Measurements from ENCODE around the gene XAGE5.
"Not testable (repeated sequence)": the region's sequence is repeated elsewhere in the genome, so short reads cannot be mapped to it uniquely, and the experiment has no call there.

The XAGE5 gene, protein sequence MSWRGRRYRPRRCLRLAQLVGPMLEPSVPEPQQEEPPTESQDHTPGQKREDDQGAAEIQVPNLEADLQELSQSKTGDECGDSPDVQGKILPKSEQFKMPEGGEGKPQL

DNA sequence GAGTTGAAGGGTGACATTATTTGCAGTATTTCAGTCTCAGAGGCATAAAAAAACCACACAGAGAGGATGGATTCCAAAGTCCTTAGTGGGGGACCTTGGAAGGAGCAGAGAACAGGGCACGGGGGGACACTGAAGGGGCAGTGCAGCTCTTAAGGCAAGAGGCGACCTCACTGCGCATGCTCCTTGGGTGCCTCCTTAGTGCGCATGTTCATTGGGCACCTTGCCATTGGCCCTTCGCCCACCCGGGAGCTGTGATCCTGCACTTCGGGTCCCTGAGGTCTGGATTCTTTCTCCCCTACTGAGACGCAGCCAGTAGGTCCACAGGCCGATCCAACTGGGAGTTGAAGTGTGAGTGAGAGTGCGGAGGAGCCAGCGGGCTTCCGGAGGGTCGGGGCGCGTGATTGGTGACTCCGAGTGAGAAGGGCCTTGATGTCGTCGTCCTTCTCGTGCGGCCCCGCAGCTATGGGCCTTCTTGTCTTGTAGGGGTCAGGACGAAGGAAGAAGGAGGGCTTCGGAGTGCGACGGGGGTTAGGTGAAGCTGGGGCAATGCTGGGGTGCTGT lies at the start of gene XAGE5:
Gene XAGE5, plus strand, starts transcription at position 223 of the 561 bp plus-strand sequence. CDS start 1,280 bp downstream, outside the sequence.
- no peak for DNase-seq (ENCODE audit: low spot score)

DNA sequence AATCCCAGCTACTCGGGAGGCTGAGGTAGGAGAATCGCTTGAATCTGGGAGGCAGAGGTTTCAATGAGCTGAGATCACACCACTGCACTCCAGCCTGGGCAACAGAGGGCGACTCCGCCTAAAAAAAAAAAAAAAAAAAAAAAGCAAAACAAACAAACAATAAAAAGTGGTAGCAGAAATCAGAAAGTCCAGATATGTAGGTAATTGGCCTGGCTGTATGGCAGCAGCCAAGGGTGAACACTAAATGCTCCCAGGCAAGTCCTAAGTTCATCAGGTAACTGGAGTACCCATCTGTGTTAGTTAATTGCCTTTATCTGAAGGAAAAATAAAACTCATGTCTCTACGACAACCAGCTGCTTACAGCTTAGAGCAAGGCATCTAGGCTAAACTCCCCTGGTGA lies 45.1 kb upstream of the XAGE5 start:
- DNase-seq (ENCODE audit: low spot score), result not testable (repeated sequence)

DNA sequence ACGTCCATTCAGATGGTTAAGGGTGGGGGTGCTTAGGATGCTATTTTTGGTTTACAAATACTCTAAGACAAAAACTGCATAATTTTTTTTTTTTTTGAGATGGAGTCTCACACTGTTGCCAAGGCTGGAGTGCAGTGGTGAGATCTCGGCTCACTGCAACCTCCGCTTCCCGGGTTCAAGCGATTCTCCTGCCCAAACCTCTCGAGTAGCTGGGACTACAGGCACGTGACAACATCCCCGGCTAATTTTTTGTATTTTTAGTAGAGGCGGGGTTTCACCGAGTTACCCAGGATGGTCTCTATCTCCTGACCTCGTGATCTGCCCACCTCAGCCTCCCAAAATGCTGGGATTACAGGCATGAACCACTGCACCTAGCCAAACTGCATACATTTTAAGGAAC lies 37.6 kb upstream of the XAGE5 start:
- DNase-seq (ENCODE audit: low spot score), result not testable (repeated sequence)

DNA sequence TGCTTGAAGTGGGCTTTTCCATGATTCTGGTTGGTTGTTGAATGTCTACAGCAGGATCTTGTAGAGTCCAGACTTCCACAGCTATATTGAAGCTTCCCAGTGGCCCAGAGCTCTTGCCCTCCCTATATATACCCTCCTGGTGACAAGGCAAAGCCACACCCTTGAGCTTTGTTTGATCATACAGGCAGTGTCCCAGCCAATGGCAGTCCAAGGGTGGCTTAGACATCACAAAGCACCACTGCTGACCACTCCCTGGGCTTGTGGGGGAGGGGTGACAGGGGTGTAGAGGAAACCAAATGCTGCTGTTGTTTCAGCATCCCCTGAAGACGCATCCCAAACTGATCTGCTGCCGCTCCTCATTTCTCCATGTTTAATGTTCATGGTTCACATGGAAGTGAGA lies 13.8 kb upstream of the XAGE5 start, which contains the start of gene SPANXN5:
Gene SPANXN5, minus strand, starts transcription at position 101 of the 400 bp plus-strand sequence. Its CDS starts 79 bp downstream, at position 22.
- not testable (repeated sequence) for DNase-seq (ENCODE audit: low spot score)

DNA sequence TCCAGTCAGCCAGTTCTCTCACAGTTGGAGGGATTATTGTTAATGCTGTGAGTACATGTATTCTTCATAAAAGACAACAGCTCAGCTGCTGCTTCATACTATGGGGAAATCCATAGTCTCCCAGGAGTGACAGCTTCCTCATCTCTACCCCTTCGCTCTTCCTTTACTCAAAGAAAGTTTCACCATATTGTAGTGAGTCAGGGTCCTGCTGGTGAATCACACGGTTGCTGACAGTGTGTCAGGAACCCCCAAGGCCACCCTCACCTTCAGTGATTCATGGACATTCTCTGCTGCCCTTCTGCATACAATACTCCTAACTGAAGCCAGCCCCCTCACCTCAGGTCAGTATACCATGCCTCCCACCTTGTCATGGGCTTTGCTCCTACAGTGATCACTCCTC lies 6.2 kb upstream of the XAGE5 start:
- DNase-seq (ENCODE audit: low spot score), result not testable (repeated sequence)

DNA sequence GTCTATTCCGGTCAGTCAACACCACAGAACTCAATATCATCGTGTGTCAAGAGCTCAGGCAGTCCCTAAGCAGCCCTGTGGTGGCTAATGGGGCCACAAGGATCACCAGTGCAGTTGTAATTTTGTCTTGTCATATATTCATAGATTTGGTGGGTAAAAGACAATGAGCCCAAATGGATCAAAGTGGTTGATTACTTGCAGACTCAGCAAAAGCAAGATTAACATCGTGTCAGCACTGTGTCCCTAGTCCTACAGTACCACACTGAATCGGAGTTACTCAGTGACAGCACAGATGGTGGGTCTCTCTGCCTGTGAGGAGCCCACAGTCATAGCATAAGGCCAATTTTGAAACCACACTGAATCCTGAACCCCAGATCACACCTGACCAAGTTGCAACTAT lies 8.7 kb downstream of the XAGE5 start:
- DNase-seq (ENCODE audit: low spot score), result no peak

DNA sequence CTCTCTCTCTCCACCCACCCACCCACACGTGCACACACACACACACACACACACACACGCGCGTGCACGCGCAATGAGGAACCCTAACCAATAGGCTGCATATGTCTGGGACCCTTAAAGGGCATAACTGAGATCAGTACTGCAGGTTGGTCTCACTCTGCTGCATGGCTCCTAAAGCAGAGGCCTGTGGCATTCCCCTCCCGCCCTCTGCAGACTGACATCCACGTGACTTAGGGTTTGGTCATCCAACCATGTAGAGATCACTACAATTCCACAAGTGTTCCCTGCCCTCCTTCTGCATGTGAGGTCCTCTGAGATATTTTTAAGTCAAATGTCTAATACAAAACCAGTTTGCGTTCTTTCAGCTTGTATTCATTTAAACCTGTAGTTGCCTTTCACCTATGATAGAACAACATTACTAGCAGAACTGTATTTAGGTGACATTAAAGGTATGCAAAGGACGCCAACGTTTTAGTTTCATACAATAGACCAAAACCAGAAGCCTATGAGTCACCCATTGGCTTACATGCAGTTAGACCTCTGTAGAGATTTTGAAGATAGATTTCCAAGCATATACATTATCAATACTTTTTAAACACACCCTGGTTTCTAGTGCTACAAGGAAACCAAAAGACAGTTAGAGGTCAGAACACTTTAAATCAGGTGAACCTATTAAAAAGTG lies 10.1 kb downstream of the XAGE5 start:
- no peak for DNase-seq (ENCODE audit: low spot score)

DNA sequence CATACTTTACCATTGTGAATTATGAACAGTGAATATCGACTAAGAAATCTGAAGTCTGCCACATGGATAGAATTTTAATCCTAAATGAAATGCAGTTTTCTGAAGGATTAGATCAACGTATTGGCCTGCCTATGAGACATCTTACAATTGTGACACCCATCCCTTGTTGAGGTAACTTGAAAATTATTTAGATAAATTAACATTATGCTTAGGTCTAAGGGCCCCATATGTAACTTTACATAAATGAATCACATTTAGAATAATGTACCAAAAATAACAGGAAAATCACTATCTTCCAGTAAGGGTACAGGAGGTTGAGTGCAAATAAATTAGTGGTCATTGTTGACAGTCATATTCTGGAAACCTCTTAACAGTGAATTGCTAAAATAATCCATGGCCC lies 13.5 kb downstream of the XAGE5 start:
- no peak for DNase-seq (ENCODE audit: low spot score)

DNA sequence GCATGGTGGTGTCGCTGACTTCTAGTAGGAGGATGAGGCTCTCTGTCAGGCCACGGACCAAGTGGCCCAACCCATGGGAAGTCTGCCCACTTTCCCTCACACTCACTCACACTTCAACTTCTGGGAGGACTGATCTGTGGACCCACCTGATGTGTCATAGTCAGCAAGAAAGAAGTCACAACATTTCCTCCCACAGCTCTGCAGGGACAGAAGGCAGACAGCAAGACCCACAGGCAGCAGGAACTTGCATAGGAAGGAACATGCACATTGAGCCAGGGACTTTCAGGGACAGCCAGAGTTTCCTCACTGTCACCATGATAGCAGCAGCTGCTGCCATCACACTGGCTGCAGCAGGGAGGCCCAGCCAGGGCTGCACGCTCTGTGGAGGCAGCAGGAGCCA lies 19.5 kb downstream of the XAGE5 start:
- DNase-seq (ENCODE audit: low spot score), result no peak

DNA sequence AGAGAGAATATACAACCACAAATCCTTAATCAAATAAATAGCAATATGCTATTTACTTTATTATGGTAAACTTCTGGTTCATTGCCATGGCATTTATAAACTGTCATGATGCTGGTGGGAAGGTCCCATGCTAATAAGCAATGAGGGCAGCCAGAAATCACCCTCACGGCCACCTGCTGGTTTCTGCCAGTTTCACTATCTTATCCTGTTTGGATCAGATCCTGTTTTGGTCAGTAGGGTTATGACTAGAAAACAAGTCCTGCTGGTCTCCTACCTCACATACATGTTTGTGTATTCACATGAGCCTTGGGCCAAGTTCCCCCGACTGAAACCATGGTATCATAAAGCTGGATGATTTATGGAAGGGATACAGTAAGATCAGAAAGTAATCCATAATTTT lies 28.1 kb downstream of the XAGE5 start:
- no peak for DNase-seq (ENCODE audit: low spot score)

DNA sequence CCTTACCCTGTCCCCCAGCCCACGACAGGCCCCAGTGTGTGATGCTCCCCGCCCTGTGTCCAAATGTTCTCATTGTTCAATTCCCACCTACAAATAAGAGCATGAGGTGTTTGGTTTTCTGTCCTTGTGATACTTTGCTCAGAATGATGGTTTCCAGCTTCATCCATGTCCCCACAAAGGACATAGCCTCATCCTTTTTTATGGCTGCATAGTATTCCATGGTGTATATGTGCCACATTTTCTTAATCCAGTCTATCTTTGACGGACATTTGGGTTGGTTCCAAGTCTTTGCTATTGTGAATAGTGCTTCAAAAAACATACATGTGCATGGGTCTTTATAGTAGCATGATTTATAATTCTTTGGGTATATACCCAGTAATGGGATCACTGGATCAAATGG lies 32.5 kb downstream of the XAGE5 start:
- DNase-seq (ENCODE audit: low spot score), result not testable (repeated sequence)

DNA sequence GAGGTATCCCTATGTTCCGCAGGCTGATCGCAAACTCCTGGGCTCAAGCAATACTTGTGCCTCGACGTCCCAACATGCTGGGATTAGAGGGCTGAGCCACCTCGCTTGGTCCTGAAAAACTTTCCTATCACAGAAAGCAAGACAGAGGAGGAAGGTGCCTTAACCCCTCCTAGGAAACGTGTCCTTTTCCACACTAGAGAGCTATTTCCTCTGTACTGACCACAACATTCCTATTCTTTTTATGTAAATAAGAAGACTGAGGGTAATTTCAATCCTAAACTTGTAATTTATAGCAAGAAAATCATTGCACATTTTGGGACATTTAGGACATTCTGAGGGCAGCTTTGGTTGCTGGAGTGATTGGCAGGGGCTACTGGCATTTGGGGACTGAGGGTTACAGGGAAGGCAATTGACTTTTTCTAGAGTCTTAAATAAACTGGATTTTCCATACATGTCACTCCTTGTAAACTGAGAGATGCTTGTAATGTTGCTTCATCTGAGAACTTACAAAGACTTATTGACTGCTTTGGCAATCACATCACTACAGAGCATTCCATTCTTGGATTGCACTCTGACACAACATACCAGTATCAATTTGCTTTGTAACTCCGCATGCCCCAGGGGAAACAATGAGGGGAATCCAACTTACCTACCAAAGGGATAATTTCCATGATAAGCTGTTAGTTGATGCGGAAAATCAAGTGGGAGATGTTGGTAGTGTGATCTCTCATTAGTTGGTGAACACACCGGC lies 41.2 kb downstream of the XAGE5 start:
- DNase-seq (ENCODE audit: low spot score), result no peak

DNA sequence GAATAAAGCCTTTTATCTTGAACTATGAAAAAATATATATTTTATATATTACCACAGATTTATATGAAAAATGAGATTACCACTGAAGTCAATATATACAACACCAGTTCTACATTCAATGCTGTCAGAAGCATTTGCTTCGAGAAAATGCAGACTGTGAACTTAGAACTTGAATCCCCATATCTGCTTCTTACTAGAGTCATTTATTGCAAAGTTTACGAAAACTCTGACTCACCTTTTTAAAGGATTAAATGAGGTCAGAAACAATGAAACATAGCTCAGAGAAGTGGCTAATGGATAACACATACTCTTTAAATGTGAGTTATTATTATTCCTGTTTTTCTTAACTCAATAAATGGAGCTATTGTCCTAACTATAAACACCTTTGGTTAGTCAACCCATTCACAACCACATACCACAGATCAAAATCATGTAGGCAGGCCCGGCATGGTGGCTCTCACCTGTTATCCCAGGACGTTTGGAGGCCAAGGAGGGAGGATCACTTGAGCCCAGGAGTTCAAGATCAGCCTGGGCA lies 46.0 kb downstream of the XAGE5 start:
- not testable (repeated sequence) for DNase-seq (ENCODE audit: low spot score)

DNA sequence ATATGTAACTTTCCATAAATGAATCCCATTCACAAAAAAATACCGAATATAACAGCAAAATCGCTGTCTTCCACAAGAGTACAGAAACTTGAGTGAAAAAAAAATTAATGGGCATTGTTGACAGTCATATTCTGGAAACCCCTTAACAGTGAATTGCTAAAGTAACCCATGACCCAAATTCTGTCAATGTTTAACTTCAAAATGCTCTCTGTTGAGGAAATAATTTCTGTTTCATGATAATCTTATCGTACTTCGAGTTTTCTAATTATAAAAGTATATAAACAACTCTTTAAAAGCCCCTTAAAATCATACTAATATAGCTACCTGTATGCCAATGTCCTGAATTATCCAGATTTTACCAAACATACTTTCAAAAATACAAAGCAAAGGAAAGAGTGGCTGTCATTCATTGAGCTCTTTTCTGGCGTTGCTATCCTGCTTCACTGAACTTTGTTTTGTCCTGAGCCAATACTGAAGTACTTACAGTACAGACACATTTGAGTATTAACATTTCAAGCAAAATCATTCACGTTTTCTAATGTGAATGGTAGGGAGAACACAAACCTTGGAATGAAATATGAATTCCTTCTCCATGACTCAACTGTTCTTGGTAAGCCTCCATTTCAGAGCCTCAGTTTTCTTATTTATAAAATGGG lies 54.4 kb downstream of the XAGE5 start:
- DNase-seq (ENCODE audit: low spot score), result no peak
